Parathyroid adenoma (tissue), 2 donors: Measurements from ENCODE around the gene RECQL.

ENCODE experiments used
- H2AFZ ChIP-seq: fragments of 300-600 bp; sonication (generic); one replicate; pipeline ENCODE4 v1.7.0; 2017; ENCODE audit warnings: antibody characterized with exemption, mild to moderate bottlenecking
- H3K27ac ChIP-seq: fragments of 300-600 bp; sonication (generic); one replicate; pipeline ENCODE4 v1.7.0; 2017
- H3K27me3 ChIP-seq: fragments of 300-600 bp; sonication (generic); one replicate; pipeline ENCODE4 v1.7.0; 2017; ENCODE audit warnings: low read length; ENCODE audit not compliant: control insufficient read depth, insufficient read depth
- H3K36me3 ChIP-seq: fragments of 300-600 bp; sonication (generic); one replicate; pipeline ENCODE4 v1.7.0; 2017; ENCODE audit warnings: low read length; ENCODE audit not compliant: control insufficient read depth, insufficient read depth
- H3K4me1 ChIP-seq: fragments of 300-600 bp; sonication (generic); one replicate; pipeline ENCODE4 v1.7.0; 2017; ENCODE audit warnings: control low read depth
- H3K4me2 ChIP-seq: fragments of 300-600 bp; sonication (generic); one replicate; pipeline ENCODE4 v1.7.0; 2017; ENCODE audit warnings: low read length
- H3K4me3 ChIP-seq: fragments of 300-600 bp; sonication (generic); one replicate; pipeline ENCODE4 v1.7.0; 2017; ENCODE audit warnings: low read depth, low read length
- H3K79me2 ChIP-seq: fragments of 300-600 bp; sonication (generic); one replicate; pipeline ENCODE4 v1.7.0; 2017; ENCODE audit warnings: control low read depth
- H3K9ac ChIP-seq: fragments of 300-600 bp; sonication (generic); one replicate; pipeline ENCODE4 v1.7.0; 2017; ENCODE audit warnings: mild to moderate bottlenecking
- H3K9me3 ChIP-seq: fragments of 300-600 bp; sonication (generic); one replicate; pipeline ENCODE4 v1.7.0; 2017; ENCODE audit warnings: low read length; ENCODE audit not compliant: control insufficient read depth
- TF ChIP-seq, protein P1 (sequence below): fragments of 300-600 bp; sonication (generic); IDR thresholded peaks from one replicate; pipeline ENCODE4 v1.7.0; 2017; ENCODE audit warnings: antibody characterized with exemption, mild to moderate bottlenecking
- donor health status: primary hyperparathyroidism.

Gene RECQL

DNA sequence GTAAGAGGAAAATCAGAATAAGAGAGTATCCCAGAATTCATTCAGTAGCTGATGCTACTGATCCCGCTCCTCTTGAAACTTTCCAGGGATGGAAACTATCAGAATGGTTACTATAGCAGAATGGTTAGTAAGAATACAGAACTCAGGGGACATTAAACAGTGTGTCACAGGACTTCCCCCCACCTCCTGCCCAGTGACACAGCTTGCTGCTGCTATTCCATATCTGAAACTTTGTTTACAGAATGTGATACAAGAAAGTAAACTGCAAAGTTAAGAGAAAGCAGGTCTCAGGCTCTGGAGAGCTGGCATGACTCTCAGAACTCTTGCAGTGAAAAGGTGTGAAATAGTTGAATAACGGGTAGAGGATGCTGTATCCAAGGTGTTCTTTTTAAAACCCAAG, 28.0 kb upstream of the RECQL start:
- peak overlapping the region; percentile 27 for H3K4me2 ChIP-seq
- no peaks in the 10 kb centered on the region for H3K4me1 ChIP-seq
- H3K79me2 ChIP-seq: no peaks in the 10 kb centered on the region
- H3K36me3 ChIP-seq: no peaks in the 10 kb centered on the region
- H3K27ac ChIP-seq: no peak overlapping the region
- H3K9me3 ChIP-seq: no peaks in the 10 kb centered on the region
- TF ChIP-seq, protein P1, sequence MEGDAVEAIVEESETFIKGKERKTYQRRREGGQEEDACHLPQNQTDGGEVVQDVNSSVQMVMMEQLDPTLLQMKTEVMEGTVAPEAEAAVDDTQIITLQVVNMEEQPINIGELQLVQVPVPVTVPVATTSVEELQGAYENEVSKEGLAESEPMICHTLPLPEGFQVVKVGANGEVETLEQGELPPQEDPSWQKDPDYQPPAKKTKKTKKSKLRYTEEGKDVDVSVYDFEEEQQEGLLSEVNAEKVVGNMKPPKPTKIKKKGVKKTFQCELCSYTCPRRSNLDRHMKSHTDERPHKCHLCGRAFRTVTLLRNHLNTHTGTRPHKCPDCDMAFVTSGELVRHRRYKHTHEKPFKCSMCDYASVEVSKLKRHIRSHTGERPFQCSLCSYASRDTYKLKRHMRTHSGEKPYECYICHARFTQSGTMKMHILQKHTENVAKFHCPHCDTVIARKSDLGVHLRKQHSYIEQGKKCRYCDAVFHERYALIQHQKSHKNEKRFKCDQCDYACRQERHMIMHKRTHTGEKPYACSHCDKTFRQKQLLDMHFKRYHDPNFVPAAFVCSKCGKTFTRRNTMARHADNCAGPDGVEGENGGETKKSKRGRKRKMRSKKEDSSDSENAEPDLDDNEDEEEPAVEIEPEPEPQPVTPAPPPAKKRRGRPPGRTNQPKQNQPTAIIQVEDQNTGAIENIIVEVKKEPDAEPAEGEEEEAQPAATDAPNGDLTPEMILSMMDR: no peak
- no peak overlapping the region for H3K4me3 ChIP-seq
- no peaks in the 10 kb centered on the region for H3K27me3 ChIP-seq
- H3K9ac ChIP-seq: no peak overlapping the region
- no peak overlapping the region for H2AFZ ChIP-seq

DNA sequence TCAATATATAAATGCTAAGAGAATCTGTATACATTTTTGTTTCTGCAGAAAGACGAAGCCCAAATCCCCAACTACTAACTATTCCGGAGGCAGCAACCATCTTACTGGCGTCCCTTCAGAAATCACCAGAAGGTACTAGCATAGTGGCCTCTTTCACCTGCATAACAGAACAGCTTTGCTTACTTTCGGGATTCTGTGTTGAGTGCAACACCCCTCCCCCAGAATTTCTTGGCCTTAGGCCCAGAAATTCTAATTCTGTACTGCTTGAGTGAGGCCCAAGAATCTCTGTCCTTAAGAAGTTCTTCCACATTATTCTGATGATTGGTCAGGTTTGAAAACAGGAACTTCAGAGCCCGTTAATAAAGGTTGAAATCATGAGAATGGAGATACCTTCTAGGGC, 27.5 kb upstream of the RECQL start:
- Histone ChIP-seq H3K9me3 (no peaks in the 10 kb centered on the region), H3K27me3 (no peaks in the 10 kb centered on the region), H3K79me2 (no peaks in the 10 kb centered on the region), H3K27ac (no peak overlapping the region), H3K4me2 (peak overlapping the region; percentile 0), H3K36me3 (no peaks in the 10 kb centered on the region), H3K4me1 (no peaks in the 10 kb centered on the region), H3K9ac (no peak overlapping the region), H3K4me3 (no peak overlapping the region), H2AFZ (peak overlapping the region; percentile 2)
- TF ChIP-seq, protein P1: no peak

DNA sequence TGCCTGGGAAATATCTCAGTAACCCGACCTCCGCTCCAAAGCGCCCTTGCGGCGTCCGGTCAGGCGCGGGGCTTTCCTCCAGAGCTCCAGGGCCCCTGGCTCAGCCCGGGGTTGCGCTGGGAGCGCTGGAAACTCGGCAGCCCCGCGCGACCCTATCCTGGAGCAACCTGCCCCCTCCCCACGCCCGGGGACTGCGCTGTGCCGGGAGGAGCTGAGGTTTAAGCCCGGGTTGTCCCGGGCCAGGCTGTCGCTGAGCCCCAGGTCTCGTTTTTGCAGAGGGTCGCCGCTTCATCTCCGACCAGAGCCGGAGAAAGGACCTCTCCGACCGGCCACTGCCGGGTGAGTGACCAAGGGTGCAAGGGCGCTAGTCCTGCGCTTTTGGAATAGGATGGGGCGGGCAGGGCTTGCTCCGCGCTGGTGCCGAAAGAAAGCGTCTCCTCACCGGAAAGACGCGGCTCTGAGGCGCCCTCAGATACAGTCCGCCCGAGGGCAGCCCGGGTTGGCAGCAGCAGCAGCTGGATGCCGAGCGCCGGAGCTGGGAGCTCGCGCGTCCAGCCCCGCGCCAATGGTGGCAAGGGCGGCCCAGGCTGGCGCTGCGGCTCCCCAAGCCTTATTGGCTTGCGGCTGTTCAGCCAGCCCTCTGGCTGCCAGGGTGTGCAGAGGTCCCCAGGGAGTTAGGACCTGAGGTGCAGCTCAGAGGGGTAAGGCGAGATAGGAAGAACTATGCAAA, 26.2 kb upstream of the RECQL start:
- no peaks in the 10 kb centered on the region for H3K4me1 ChIP-seq
- TF ChIP-seq, protein P1: no peak
- H3K4me2 ChIP-seq: peak overlapping the region; percentile 97
- H3K36me3 ChIP-seq: no peaks in the 10 kb centered on the region
- H2AFZ ChIP-seq: peak overlapping the region; percentile 90
- H3K9me3 ChIP-seq: no peaks in the 10 kb centered on the region
- H3K27me3 ChIP-seq: no peaks in the 10 kb centered on the region
- H3K9ac ChIP-seq: no peak overlapping the region
- peak overlapping the region; percentile 63 for H3K4me3 ChIP-seq
- H3K79me2 ChIP-seq: no peaks in the 10 kb centered on the region
- H3K27ac ChIP-seq: no peak overlapping the region

DNA sequence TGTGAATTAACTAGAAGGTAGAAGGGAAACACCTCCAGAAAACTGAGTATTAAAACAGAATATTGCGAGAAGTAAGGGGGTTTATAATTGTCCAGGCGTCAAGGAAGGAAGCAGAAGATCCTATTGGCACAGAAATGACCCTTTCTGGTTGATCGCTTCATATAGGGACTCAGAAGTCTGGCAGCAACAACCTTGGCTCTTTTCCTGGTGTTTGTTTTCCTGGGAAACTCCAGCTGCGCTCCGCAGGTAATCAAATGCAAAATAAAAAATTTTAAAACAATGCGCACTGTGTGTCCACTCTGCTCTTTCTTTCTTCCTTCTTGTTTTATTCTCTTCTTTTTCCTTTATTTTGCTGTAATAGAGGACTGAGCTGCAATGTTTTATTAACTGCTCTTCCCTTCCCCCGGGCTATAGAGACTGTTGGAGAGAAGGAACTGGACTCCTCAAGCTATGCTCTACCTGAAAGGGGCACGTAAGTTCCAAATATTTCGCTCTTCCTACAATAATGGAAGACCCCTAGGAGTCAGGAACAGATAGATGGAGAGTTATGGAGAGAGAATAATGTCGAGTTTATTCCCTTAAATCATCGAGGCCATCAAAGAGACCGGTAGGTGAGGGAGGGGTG, 25.4 kb upstream of the RECQL start:
- Histone ChIP-seq H3K4me1 (no peaks in the 10 kb centered on the region), H3K4me3 (peak overlapping the region; percentile 63), H3K27me3 (no peaks in the 10 kb centered on the region), H3K4me2 (peak overlapping the region; percentile 97), H3K9me3 (no peaks in the 10 kb centered on the region), H2AFZ (peak overlapping the region; percentile 90), H3K36me3 (no peaks in the 10 kb centered on the region), H3K27ac (no peak overlapping the region), H3K9ac (no peak overlapping the region), H3K79me2 (no peaks in the 10 kb centered on the region)
- TF ChIP-seq, protein P1: no peak
